NCI-H446 treated with DMSO at 0.1 percent for 48 hours (cell line): ENCODE results near the gene PLEKHS1.
"Not testable (repeated sequence)": the region's sequence is repeated elsewhere in the genome, so short reads cannot be mapped to it uniquely, and the experiment has no call there.

ENCODE experiments used
- DNase-seq: peaks from one replicate; lab custom pipeline; 2025; lab: John Stamatoyannopoulos, UW

The PLEKHS1 gene

GRCh38 chr10:113801569-113801968 is 50.1 kb downstream of the PLEKHS1 start:
- DNase-seq = no peak

GRCh38 chr10:113802997-113803396 is 51.5 kb downstream of the PLEKHS1 start:
- DNase-seq = no peak

GRCh38 chr10:113806503-113806902 is 55.0 kb downstream of the PLEKHS1 start:
- no peak for DNase-seq

GRCh38 chr10:113808168-113808567 is 56.7 kb downstream of the PLEKHS1 start:
- no peak for DNase-seq

GRCh38 chr10:113814700-113815099 is 63.2 kb downstream of the PLEKHS1 start:
- not testable (repeated sequence) for DNase-seq

- DNase-seq = no peak
Measured at GRCh38 chr10:113819989-113820388, 68.5 kb downstream of the PLEKHS1 start.

GRCh38 chr10:113820507-113820906 is 69.0 kb downstream of the PLEKHS1 start:
- DNase-seq = no peak

GRCh38 chr10:113821306-113821705 is 69.8 kb downstream of the PLEKHS1 start:
- DNase-seq = not testable (repeated sequence)

GRCh38 chr10:113822174-113822573 is 70.7 kb downstream of the PLEKHS1 start:
- no peak for DNase-seq

- no peak for DNase-seq
Measured at GRCh38 chr10:113823389-113823788, 71.9 kb downstream of the PLEKHS1 start.

GRCh38 chr10:113825791-113826190 is 74.3 kb downstream of the PLEKHS1 start:
- DNase-seq = no peak

GRCh38 chr10:113828567-113828966 is 77.1 kb downstream of the PLEKHS1 start:
- DNase-seq = not testable (repeated sequence)
